Measurements from ENCODE around the gene CDH13. TPM values are rescaled to one million over a fixed set of nuclear protein-coding genes. Genes with fewer than 3 reads are reported as not detected.

Gene CDH13
- total RNA-seq, 2 donors from 2014 or later, result 2.9 TPM; not detected in 1

DNA sequence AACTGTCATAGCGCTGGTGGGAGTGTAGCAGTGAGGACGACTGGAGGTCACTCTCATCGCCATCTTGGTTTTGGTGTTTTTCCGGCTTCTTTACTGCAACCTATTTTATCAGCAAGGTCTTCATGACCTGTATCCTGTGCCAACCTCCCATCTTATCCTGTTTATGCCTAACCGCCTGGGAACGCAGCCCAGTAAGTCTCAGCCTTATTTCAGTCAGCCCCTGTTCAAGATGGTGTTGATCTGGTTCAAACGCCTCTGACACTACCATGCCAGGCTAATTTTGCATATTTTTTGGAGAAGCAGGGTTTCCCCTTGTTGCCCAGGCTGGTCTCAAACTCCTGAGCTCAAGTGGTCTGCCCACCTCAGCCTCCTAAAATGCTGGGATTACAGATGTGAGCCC lies 1001.2 kb downstream of the CDH13 start:
- intact Hi-C loops (cut with DNase I), result no loop called here
- Histone ChIP-seq H3K4me3 (no peak overlapping the region), H3K27ac (no peak overlapping the region), H3K27me3 (no peaks in the 10 kb centered on the region), H3K4me1 (no peaks in the 10 kb centered on the region), H3K9me3 (no peaks in the 10 kb centered on the region), H3K36me3 (replicated peaks in 1 of 2; ENCODE audit: insufficient read depth in 1 of 2, low read depth in 2 of 2) (no peaks in the 10 kb centered on the region)
- WGBS, 2 donors, result 71 to 74% methylated on average over 7 of the region's 7 CpGs
- TF ChIP-seq POLR2A (IDR thresholded peaks at IDR 0.05), result no peak
- TF ChIP-seq, protein P1, sequence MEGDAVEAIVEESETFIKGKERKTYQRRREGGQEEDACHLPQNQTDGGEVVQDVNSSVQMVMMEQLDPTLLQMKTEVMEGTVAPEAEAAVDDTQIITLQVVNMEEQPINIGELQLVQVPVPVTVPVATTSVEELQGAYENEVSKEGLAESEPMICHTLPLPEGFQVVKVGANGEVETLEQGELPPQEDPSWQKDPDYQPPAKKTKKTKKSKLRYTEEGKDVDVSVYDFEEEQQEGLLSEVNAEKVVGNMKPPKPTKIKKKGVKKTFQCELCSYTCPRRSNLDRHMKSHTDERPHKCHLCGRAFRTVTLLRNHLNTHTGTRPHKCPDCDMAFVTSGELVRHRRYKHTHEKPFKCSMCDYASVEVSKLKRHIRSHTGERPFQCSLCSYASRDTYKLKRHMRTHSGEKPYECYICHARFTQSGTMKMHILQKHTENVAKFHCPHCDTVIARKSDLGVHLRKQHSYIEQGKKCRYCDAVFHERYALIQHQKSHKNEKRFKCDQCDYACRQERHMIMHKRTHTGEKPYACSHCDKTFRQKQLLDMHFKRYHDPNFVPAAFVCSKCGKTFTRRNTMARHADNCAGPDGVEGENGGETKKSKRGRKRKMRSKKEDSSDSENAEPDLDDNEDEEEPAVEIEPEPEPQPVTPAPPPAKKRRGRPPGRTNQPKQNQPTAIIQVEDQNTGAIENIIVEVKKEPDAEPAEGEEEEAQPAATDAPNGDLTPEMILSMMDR (IDR thresholded peaks at IDR 0.05), result no peak
- ATAC-seq (no peak), DNase-seq (no peak)

DNA sequence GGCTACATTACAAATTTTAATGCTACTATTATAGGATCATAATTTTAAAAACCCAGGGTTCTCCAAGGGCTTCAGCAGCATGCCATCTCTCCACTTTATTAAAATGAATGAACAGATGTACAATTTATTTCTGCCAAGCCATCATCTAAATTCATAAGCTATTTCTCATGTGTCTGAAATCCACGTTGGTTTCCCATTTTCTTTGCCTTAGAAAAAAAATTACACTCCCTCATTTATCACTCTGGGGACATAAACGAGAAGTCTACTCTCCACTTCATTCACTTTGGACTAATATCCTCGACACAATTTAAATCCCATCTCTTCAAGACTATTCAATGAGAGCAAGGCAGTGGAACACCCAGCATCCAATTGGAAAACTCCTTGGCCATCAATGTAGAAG lies 1002.7 kb downstream of the CDH13 start:
- 30 to 43% methylated on average over 3 of the region's 3 CpGs for WGBS, 2 donors
- Histone ChIP-seq H3K4me3 (no peak overlapping the region), H3K36me3 (replicated peaks in 1 of 2; ENCODE audit: insufficient read depth in 1 of 2, low read depth in 2 of 2) (no peaks in the 10 kb centered on the region), H3K27me3 (no peaks in the 10 kb centered on the region), H3K9me3 (no peaks in the 10 kb centered on the region), H3K4me1 (no peaks in the 10 kb centered on the region), H3K27ac (no peak overlapping the region)
- TF ChIP-seq, protein P1 (IDR thresholded peaks at IDR 0.05), result no peak
- TF ChIP-seq POLR2A (IDR thresholded peaks at IDR 0.05), result no peak
- ATAC-seq (no peak), DNase-seq (no peak)
- intact Hi-C loops (cut with DNase I), result no loop called here

DNA sequence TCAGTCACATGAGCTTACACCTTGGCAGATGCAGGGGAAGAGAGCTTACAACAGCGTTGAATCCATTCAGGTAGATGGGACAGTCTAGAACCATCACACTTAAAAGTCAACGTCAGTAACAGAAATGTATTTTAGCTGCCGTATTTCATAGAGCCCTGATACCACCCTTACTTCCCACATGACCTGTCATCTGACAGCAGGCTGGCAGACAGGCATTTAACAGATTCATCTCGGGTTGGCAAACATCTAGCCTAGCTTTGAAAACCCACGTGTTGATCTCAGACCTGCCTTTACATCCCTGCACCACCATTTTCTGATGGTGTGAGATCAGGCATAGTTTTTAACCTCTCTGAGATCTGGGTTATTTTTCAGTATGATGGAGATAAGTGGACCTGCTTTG lies 1003.1 kb downstream of the CDH13 start:
- no peak for ATAC-seq
- TF ChIP-seq POLR2A (IDR thresholded peaks at IDR 0.05), result no peak
- TF ChIP-seq, protein P1 (IDR thresholded peaks at IDR 0.05), result no peak
- Histone ChIP-seq H3K27me3 (no peaks in the 10 kb centered on the region), H3K9me3 (no peaks in the 10 kb centered on the region), H3K36me3 (replicated peaks in 1 of 2; ENCODE audit: insufficient read depth in 1 of 2, low read depth in 2 of 2) (no peaks in the 10 kb centered on the region), H3K4me1 (no peaks in the 10 kb centered on the region), H3K27ac (no peak overlapping the region), H3K4me3 (no peak overlapping the region)
- WGBS, 2 donors, result 47 to 52% methylated on average over 5 of the region's 5 CpGs
- intact Hi-C loops (cut with DNase I), result no loop called here
- no peak for DNase-seq

- Histone ChIP-seq H3K36me3 (replicated peaks in 1 of 2; ENCODE audit: insufficient read depth in 1 of 2, low read depth in 2 of 2) (no peaks in the 10 kb centered on the region), H3K27ac (no peak overlapping the region), H3K4me1 (no peaks in the 10 kb centered on the region), H3K27me3 (no peaks in the 10 kb centered on the region), H3K4me3 (no peak overlapping the region), H3K9me3 (no peaks in the 10 kb centered on the region)
- no peak for TF ChIP-seq POLR2A (IDR thresholded peaks at IDR 0.05)
- intact Hi-C loops (cut with DNase I), result no loop called here
- DNase-seq, result no peak
- WGBS, 2 donors, result 64% methylated on average over 6 of the region's 6 CpGs
- no peak for ATAC-seq
Measured at GRCh38 chr16:83630979-83631378, 1004.2 kb downstream of the CDH13 start.

DNA sequence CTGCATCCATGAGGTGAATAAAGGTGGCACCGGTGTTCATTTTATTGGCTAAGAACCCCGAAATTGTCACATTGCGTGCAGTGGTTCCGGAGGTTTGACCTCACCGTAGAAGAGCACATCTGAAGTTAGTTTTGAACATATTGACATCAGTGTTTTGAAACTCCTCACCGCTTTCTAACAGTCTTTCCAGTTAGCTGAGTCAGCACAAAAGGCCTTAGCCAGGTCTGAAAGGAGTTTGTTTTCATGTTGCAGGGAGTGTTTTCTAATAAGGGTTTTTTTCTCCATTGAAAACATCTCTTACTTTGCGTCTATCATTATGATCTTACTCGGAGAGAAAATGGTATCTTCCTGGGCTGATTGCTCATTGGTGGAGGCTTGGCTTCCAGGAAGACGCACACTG lies 1006.5 kb downstream of the CDH13 start:
- ATAC-seq (no peak), DNase-seq (no peak)
- Histone ChIP-seq H3K4me1 (no peaks in the 10 kb centered on the region), H3K36me3 (replicated peaks in 1 of 2; ENCODE audit: insufficient read depth in 1 of 2, low read depth in 2 of 2) (no peaks in the 10 kb centered on the region), H3K4me3 (no peak overlapping the region), H3K27me3 (no peaks in the 10 kb centered on the region), H3K9me3 (no peaks in the 10 kb centered on the region), H3K27ac (no peak overlapping the region)
- WGBS, 2 donors, result 73 to 77% methylated on average over 9 of the region's 9 CpGs
- TF ChIP-seq, protein P1 (IDR thresholded peaks at IDR 0.05), result no peak
- TF ChIP-seq POLR2A (IDR thresholded peaks at IDR 0.05), result no peak
- intact Hi-C loops (cut with DNase I), result no loop called here

Measured in body of pancreas (tissue), 4 donors.